HepG2 (cell line): ENCODE results near the gene OBI1. TPM values are rescaled to one million over a fixed set of nuclear protein-coding genes. Genes with fewer than 3 reads are reported as not detected.

Experiments
- ATAC-seq: fragments of 200-7000 bp; cut with Tn5 transposase; 3 replicates; pipeline ENCODE4 v1.9.1; 2020; ENCODE audit warnings: mild to moderate bottlenecking, moderate library complexity
- BruUV-seq: library from RNA; stranded (reverse); fragments of 400-500 nt; replicated peaks from 2 replicates; lab custom pipeline; 2021; lab: Mats Ljungman, UMichigan
- CTCF ChIA-PET: fragments of 300-600 bp; formaldehyde crosslinking; extraction: SDS; loops from one replicate; lab custom pipeline; 2021; ENCODE audit warnings: low total read pairs, inconsistent platforms, low intra/inter-chr PET ratio; lab: Yijun Ruan, JAX
- POLR2A ChIA-PET: fragments of 350-600 bp; sonication (Branson Sonifier 250); formaldehyde crosslinking; loops from one replicate; lab custom pipeline; 2020; ENCODE audit warnings: antibody characterized with exemption, inconsistent platforms; lab: Yijun Ruan, JAX
- DNase-seq: peaks from one replicate; pipeline ENCODE4 v3.0.0-alpha.2; 2015; ENCODE audit warnings: low spot score
- FAIRE-seq: peaks from 3 replicates; lab custom pipeline; 2011; peaks lifted over from hg19 to GRCh38; lab: Jason Lieb, UNC
- H2AFZ ChIP-seq: one replicate; pipeline ENCODE4 v1.6.1; 2011; ENCODE audit warnings: low read length, inconsistent platforms
- H3K27ac ChIP-seq: fragments of 300-600 bp; 3 replicates; pipeline ENCODE4 v1.8.0; 2011; ENCODE audit warnings: mixed run types, mild to moderate bottlenecking, mixed read lengths, low read length, inconsistent platforms; ENCODE audit not compliant: insufficient read depth; ENCODE audit errors: extremely low read length
- H3K27me3 ChIP-seq, 2 experiments: fragments of 200-600 bp in 1 of 2; 2 replicates in 1 of 2; 3 replicates in 1 of 2; pipeline versions ENCODE4 v1.6.0 to v1.8.0; 2011; ENCODE audit warnings: low read length in 2 of 2, mild to moderate bottlenecking in 2 of 2, moderate library complexity in 2 of 2, inconsistent platforms in 1 of 2; ENCODE audit not compliant: insufficient read depth in 2 of 2, control insufficient read depth in 1 of 2
- H3K36me3 ChIP-seq, 2 experiments: fragments of 200-600 bp in 1 of 2; replicated peaks in 1 of 2; 2 replicates in 1 of 2; 3 replicates in 1 of 2; pipeline versions ENCODE4 v1.5.1 to v1.8.0; 2011; ENCODE audit warnings: low read length in 2 of 2, inconsistent platforms in 1 of 2; ENCODE audit not compliant: insufficient read depth in 2 of 2, control insufficient read depth in 1 of 2
- H3K4me1 ChIP-seq: 2 replicates; pipeline ENCODE4 v1.5.1; 2012; ENCODE audit warnings: low read length, inconsistent platforms; ENCODE audit not compliant: insufficient read depth
- H3K4me2 ChIP-seq: 2 replicates; pipeline ENCODE4 v1.6.0; 2011; ENCODE audit warnings: low read depth, low read length, inconsistent platforms
- H3K4me3 ChIP-seq, 3 experiments: fragments of 200-600 bp in 1 of 3; sonication (generic), shearing (Covaris generic) in 1 of 3; replicated peaks in 1 of 3; 2 replicates each; pipeline ENCODE4 v1.5.1; 2011 to 2016; ENCODE audit warnings: low read length in 3 of 3, inconsistent platforms in 2 of 3, low read depth in 2 of 3, mild to moderate bottlenecking in 2 of 3, control low read depth in 1 of 3, mixed read lengths in 1 of 3; ENCODE audit not compliant: insufficient read depth in 1 of 3
- H3K79me2 ChIP-seq: one replicate; pipeline ENCODE4 v1.6.1; 2011; ENCODE audit warnings: low read length, inconsistent platforms; ENCODE audit not compliant: insufficient read depth
- H3K9ac ChIP-seq: 2 replicates; pipeline ENCODE4 v1.6.0; 2011; ENCODE audit warnings: mild to moderate bottlenecking, low read depth, low read length, inconsistent platforms; ENCODE audit not compliant: insufficient read depth
- H3K9me3 ChIP-seq: 2 replicates; pipeline ENCODE4 v1.5.1; 2012; ENCODE audit warnings: mild to moderate bottlenecking, low read length
- H4K20me1 ChIP-seq: 2 replicates; pipeline ENCODE4 v1.6.0; 2011; ENCODE audit warnings: inconsistent platforms, mild to moderate bottlenecking, low read length, moderate library complexity; ENCODE audit not compliant: insufficient read depth
- CEBPZ ChIP-seq: IDR thresholded peaks from 2 replicates; pipeline ENCODE4 v1.6.1; 2012; ENCODE audit warnings: low read length, improper control_type of control experiment
- NR2C2 ChIP-seq: sonication (generic); formaldehyde crosslinking; IDR thresholded peaks from 2 replicates; pipeline ENCODE4 v1.4.0; 2020; ENCODE audit warnings: missing genetic modification reagents, mild to moderate bottlenecking, moderate library complexity, borderline replicate concordance
- ZFP1 ChIP-seq: IDR thresholded peaks from 2 replicates; pipeline ENCODE4 v1.6.1; 2016
- ZFYVE20 ChIP-seq: sonication (generic); formaldehyde crosslinking; IDR thresholded peaks from 2 replicates; pipeline ENCODE4 v1.8.0; 2023; ENCODE audit warnings: low read depth, mild to moderate bottlenecking, moderate library complexity, missing genetic modification reagents, borderline replicate concordance
- ZNF691 ChIP-seq: sonication (generic); formaldehyde crosslinking; IDR thresholded peaks from 2 replicates; pipeline ENCODE4 v1.4.0; 2020; ENCODE audit warnings: missing genetic modification reagents, low read depth, mild to moderate bottlenecking, borderline replicate concordance
- ZNF773 ChIP-seq: sonication (generic); formaldehyde crosslinking; IDR thresholded peaks from 2 replicates; pipeline ENCODE4 v1.4.0; 2020; ENCODE audit warnings: missing genetic modification reagents, borderline replicate concordance
- WGBS: methylation state at CpG from one replicate; pipeline ENCODE4 v1.1.6; 2017; ENCODE audit warnings: low lambda C conversion rate; 5-methylcytosine and 5-hydroxymethylcytosine counted together
- in situ Hi-C: cut with HindIII; loops from 2 replicates; pipeline ENCODE4 v1.10.0; 2017; ENCODE audit warnings: low pct_unique_long_range_greater_than_20kb; ENCODE audit not compliant: extremely low pct_ligation_motif_present
- intact Hi-C: fragments of 100-400 bp; cut with micrococcal nuclease; formaldehyde crosslinking; loops from one replicate; pipeline ENCODE4 v1.10.0; 2022; ENCODE audit not compliant: unreplicated experiment
- polyA plus RNA-seq, 8 experiments: library from polyadenylated mRNA; depleted of rRNA in 3 of 8; stranded (reverse) in 7 of 8; unstranded in 1 of 8; fragments of >200 nt; fragmentation: Illumina TruSeq in 4 of 8; extraction: Trizol in 4 of 8; gene quantifications; 2 replicates each; pipeline versions ENCODE4 v1.2.1 to v1.2.3, GENCODE V29; 2011 to 2016; ENCODE audit warnings: low read depth in 4 of 8, missing spikeins in 1 of 8, mixed read lengths in 1 of 8; ENCODE audit not compliant: insufficient read depth in 1 of 8
- total RNA-seq, 5 experiments: library from RNA; depleted of rRNA; stranded (reverse); fragments of >200 nt; fragmentation: Illumina TruSeq; extraction: Trizol; gene quantifications; 2 replicates each; pipeline ENCODE4 v1.2.3, GENCODE V29; 2016; ENCODE audit warnings: low read depth in 1 of 5

OBI1 gene
- total and polyA plus RNA-seq, 2 of the 13 experiments (the other 11 are each of a cell fraction or from before 2014, with no cell fraction given): 7.8 to 23.5 TPM

GRCh38 chr13:78600280-78600883, 58.6 kb downstream of the OBI1 start:
- Histone ChIP-seq H3K9me3 (no peaks in the 10 kb centered on the region), H3K27me3 (peaks cover 0 to 46% of the 10 kb centered on the region in 2 experiments; a peak in 4 of 5 replicates), H3K4me3 (no peak overlapping the region), H3K4me2 (no peak overlapping the region), H3K4me1 (peaks cover 34% of the 10 kb centered on the region), H3K27ac (no peak overlapping the region), H3K9ac (no peak overlapping the region), H4K20me1 (no peaks in the 10 kb centered on the region), H3K79me2 (no peaks in the 10 kb centered on the region), H2AFZ (no peak overlapping the region), H3K36me3 (no peaks in the 10 kb centered on the region)
- CTCF ChIA-PET: no interaction called here
- TF ChIP-seq ZNF691 (CRISPR knock-in tag) (no peak), ZFYVE20 (no peak), ZNF773 (CRISPR knock-in tag) (no peak), NR2C2 (no peak), ZFP1 (CRISPR knock-in tag) (no peak), CEBPZ (no peak)
- 61% methylated on average over 13 of the region's 13 CpGs for WGBS
- intact Hi-C loops (no loop called here), in situ Hi-C loops (no loop called here)
- BruUV-seq: TSS peak; percentile 65
- POLR2A ChIA-PET: no interaction called here
- no peak for ATAC-seq
- DNase-seq: no peak
- no peak for FAIRE-seq
